Calu3 (cell line): ENCODE measurements around the gene SERTM1. TPM values are rescaled to one million over a fixed set of nuclear protein-coding genes. Genes with fewer than 3 reads are reported as not detected.

Experiments
- BruUV-seq: library from RNA; stranded (reverse); fragments of 400-500 nt; replicated peaks from 2 replicates; lab custom pipeline; 2021; lab: Mats Ljungman, UMichigan
- CTCF ChIA-PET: fragments of 300-600 bp; sonication (Branson Sonifier 250); formaldehyde crosslinking; loops from one replicate; lab custom pipeline; 2022; ENCODE audit warnings: antibody characterized with exemption; lab: Charles Lee
- DNase-seq: peaks from one replicate; pipeline ENCODE4 v3.0.0; 2022
- H3K27ac Mint-ChIP-seq: one replicate; pipeline ENCODE4 v1.8.0; 2022; ENCODE audit warnings: mixed read lengths; ENCODE audit not compliant: unreplicated experiment
- H3K27me3 Mint-ChIP-seq: one replicate; pipeline ENCODE4 v1.8.0; 2022; ENCODE audit warnings: mixed read lengths; ENCODE audit not compliant: unreplicated experiment
- H3K36me3 Mint-ChIP-seq: one replicate; pipeline ENCODE4 v1.8.0; 2022; ENCODE audit warnings: mild to moderate bottlenecking, moderate library complexity, mixed read lengths; ENCODE audit not compliant: insufficient read depth, unreplicated experiment
- H3K4me1 Mint-ChIP-seq: one replicate; pipeline ENCODE4 v1.8.0; 2022; ENCODE audit warnings: mild to moderate bottlenecking, low read depth, mixed read lengths; ENCODE audit not compliant: unreplicated experiment
- H3K4me3 Mint-ChIP-seq: one replicate; pipeline ENCODE4 v1.8.0; 2022; ENCODE audit warnings: mild to moderate bottlenecking, low read depth, moderate library complexity, mixed read lengths; ENCODE audit not compliant: unreplicated experiment
- H3K9me3 Mint-ChIP-seq: one replicate; pipeline ENCODE4 v1.8.0; 2022; ENCODE audit warnings: low read depth, mixed read lengths; ENCODE audit not compliant: unreplicated experiment
- intact Hi-C: fragments of 100-400 bp; cut with micrococcal nuclease; formaldehyde crosslinking; loops from one replicate; pipeline ENCODE4 v1.10.0; 2022; ENCODE audit not compliant: unreplicated experiment
- total RNA-seq: library from RNA; stranded (reverse); gene quantifications from 2 replicates; pipeline ENCODE4 v1.2.3, GENCODE V29; 2022
- TF ChIP-seq, protein P1 (sequence below): fragments of 200-600 bp; IDR thresholded peaks from one replicate; pipeline ENCODE4 v1.8.0; 2022; ENCODE audit warnings: antibody characterized with exemption; ENCODE audit not compliant: unreplicated experiment

SERTM1 gene
- total RNA-seq, 1 experiment from 2014 or later, result not detected

- Mint-ChIP-seq H3K27me3 (peaks cover 80% of the 10 kb centered on the region), H3K36me3 (no peaks in the 10 kb centered on the region), H3K27ac (no peak overlapping the region), H3K4me3 (no peak overlapping the region), H3K9me3 (no peaks in the 10 kb centered on the region), H3K4me1 (no peaks in the 10 kb centered on the region)
- no TSS peak for BruUV-seq
- CTCF ChIA-PET, result no interaction called here
- DNase-seq, result no peak
- TF ChIP-seq, protein P1, sequence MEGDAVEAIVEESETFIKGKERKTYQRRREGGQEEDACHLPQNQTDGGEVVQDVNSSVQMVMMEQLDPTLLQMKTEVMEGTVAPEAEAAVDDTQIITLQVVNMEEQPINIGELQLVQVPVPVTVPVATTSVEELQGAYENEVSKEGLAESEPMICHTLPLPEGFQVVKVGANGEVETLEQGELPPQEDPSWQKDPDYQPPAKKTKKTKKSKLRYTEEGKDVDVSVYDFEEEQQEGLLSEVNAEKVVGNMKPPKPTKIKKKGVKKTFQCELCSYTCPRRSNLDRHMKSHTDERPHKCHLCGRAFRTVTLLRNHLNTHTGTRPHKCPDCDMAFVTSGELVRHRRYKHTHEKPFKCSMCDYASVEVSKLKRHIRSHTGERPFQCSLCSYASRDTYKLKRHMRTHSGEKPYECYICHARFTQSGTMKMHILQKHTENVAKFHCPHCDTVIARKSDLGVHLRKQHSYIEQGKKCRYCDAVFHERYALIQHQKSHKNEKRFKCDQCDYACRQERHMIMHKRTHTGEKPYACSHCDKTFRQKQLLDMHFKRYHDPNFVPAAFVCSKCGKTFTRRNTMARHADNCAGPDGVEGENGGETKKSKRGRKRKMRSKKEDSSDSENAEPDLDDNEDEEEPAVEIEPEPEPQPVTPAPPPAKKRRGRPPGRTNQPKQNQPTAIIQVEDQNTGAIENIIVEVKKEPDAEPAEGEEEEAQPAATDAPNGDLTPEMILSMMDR, result no peak
- intact Hi-C loops, result no loop called here
Observed at GRCh38 chr13:36696410-36697010, 22.7 kb downstream of the SERTM1 start.

DNA sequence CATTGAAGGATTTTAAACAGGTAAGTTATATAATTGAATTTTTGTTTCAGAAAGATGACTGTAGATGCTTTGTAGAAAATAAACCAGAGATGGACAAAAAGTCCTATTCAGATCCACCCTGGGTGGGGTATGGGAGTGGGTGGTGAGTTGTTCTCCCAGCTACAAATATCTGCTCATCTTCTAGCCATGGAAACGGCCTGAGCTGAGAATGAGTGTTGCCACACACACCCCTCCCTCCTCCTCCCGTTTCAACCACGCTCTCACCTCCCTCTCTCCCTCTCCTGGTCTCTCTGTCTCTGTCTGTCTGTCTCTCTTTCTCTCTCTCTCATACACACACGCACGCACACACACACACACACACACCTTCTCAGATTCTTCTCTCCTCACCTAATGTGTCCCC, 26.4 kb downstream of the SERTM1 start:
- no peaks in the 10 kb centered on the region for H3K9me3 Mint-ChIP-seq
- TF ChIP-seq, protein P1, result no peak
- CTCF ChIA-PET, result no interaction called here
- no TSS peak for BruUV-seq
- DNase-seq, result no peak
- H3K27ac Mint-ChIP-seq, result no peak overlapping the region
- H3K4me3 Mint-ChIP-seq, result no peak overlapping the region
- intact Hi-C loops, result no loop called here
- no peaks in the 10 kb centered on the region for H3K36me3 Mint-ChIP-seq
- H3K27me3 Mint-ChIP-seq, result peaks cover 59% of the 10 kb centered on the region
- no peaks in the 10 kb centered on the region for H3K4me1 Mint-ChIP-seq

GRCh38 chr13:36706755-36707154, 32.9 kb downstream of the SERTM1 start:
- intact Hi-C loops, result no loop called here
- no peak for DNase-seq
- TF ChIP-seq, protein P1, result no peak
- Mint-ChIP-seq H3K9me3 (peaks cover 2% of the 10 kb centered on the region), H3K4me1 (no peaks in the 10 kb centered on the region), H3K4me3 (no peak overlapping the region), H3K27ac (no peak overlapping the region), H3K36me3 (no peaks in the 10 kb centered on the region), H3K27me3 (peaks cover 20% of the 10 kb centered on the region)
- CTCF ChIA-PET, result no interaction called here
- no TSS peak for BruUV-seq

DNA sequence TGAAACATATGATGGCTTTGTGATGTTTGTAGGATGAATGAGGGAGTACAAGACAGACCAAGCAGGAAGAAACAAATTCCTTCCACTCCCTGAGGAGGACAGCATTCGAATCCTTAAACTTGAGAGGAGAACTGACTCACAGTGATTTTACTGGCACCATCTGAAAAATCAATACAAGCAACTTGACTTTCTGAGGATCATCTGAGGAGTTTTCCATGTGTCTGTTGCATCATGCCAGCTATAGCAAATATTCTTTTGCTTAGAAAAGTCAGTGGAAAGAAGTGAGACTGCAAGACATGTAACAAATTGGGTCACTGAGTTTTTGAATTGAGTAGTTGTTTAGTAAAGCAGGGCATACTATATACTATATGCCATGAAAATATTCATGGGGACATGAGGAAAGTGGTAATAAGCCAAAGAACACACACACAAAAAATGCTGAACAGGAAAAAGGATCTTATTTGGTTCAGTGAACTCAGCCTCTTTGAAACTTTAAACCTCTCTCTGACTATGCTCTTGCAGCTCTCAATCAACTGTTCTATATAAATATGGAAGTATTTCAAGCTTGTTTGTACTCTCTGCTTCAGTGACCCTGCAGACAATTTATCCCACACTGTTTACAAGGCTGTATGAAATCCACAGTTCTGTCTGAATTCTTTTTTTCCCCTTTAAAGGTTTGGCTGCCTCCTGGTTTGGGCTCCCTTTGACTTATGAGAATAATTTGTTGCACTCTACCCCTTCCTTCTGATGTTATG, 35.5 kb downstream of the SERTM1 start:
- DNase-seq, result no peak
- Mint-ChIP-seq H3K4me1 (no peaks in the 10 kb centered on the region), H3K27me3 (peaks cover 25% of the 10 kb centered on the region), H3K27ac (no peak overlapping the region), H3K9me3 (peaks cover 7% of the 10 kb centered on the region), H3K36me3 (no peaks in the 10 kb centered on the region), H3K4me3 (no peak overlapping the region)
- TF ChIP-seq, protein P1, result no peak
- intact Hi-C loops, result no loop called here
- no TSS peak for BruUV-seq
- CTCF ChIA-PET, result no interaction called here
